ENCODE measurements around the gene MBD3L1.

Gene MBD3L1

DNA sequence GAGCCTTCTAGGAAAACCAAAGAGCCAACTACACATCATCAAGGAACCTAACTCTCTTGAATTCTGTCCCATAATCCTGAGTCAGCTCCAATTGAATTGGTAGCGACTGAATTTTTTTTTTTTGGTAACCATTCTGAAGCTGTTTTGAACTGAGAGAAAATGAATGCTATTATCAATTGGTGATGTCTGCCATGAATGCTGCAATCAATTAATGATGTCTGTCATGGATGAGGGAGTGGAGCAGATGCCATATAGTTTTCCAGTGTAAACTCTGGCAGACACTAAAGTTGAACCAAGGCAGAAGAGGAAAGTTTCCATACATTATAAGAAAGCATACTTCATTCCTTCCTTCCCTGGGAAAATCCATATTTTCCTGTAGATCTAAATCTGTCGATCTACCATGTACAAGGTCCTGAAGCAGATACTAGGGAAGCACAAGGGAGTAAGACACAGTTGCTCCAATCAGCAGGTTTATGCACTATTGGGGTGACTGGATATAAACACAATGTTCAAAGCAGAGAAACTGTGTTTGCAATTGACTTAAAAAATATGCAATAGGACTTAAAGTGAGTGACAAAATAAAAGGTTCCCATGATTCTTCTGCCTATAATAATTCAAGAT, 48.8 kb downstream of the MBD3L1 start:
- in situ Hi-C loops (cut with MboI; ENCODE audit: low sequenced_read_pairs) = no loop called here

- in situ Hi-C loops (cut with MboI; ENCODE audit: low sequenced_read_pairs) = no loop called here
Observed at GRCh38 chr19:8881512-8881911, 49.3 kb downstream of the MBD3L1 start.

DNA sequence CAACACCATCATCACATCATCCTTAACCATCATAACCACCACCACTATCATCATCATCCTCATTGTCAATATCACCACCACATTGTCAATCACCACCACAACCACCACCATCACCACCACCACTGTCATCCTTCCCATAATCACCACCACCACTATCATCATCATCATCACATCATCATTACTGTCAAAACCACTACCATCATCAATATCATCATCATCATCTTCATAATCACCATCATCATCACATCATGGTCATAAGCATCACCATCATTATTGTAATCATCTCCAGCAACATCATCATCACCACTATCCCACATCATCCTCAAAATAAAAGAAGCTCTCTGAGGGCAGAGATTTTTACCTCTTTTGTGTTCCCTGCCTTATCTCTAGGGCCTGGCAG, 52.2 kb downstream of the MBD3L1 start:
- in situ Hi-C loops (cut with MboI; ENCODE audit: low sequenced_read_pairs) = no loop called here

GRCh38 chr19:8887364-8887763, 55.2 kb downstream of the MBD3L1 start:
- in situ Hi-C loops (cut with MboI; ENCODE audit: low sequenced_read_pairs) = no loop called here

- in situ Hi-C loops (cut with MboI; ENCODE audit: low sequenced_read_pairs) = no loop called here
Observed at GRCh38 chr19:8890260-8890659, 58.1 kb downstream of the MBD3L1 start.
